ENCODE measurements around the gene CDX2. TPM values are rescaled to one million over a fixed set of nuclear protein-coding genes. Genes with fewer than 3 reads are reported as not detected.

The CDX2 gene
- total RNA-seq (ENCODE audit: low replicate concordance) = not detected in 2 replicates

DNA sequence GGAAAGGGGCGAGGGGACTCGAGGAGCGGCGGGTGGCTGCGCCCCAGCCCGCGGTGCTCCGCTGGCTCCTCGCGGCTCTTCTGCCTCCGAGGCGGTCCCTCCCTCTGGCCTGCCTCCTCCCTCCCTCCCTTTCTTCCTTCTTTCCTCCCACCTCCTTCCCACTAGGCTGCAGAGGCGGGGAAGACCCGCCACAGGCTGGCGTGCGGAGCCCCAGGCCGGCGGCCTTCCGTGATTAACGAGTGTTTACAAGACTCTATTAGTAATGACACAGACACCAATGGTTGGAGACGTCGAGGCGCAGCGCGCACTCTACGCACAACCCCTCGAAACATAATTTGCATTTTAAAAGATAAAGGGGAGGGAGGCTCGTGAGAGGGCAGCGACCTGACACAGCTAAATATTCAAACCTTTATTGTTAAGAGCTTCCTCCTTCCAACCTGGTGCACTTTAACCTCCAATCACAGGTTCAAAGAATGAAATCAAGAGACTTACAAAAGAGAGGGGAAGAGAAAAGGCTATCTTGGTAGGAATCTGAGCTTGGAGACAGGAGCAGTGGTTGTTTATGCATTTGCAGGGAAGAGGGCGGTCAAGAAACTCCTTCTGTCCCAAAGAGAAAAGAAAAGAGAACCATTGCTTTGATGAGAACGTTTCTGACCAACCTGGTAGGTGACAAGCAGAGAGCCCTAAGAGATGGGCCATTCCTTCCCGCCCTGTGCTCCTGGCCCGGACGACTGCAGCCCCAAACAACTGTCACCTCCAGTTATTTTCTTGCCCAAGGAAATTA lies at the start of gene CDX2:
Gene CDX2, minus strand, starts transcription at position 234 of the 784 bp plus-strand sequence. CDS start 309 bp downstream, outside the sequence.

DNA sequence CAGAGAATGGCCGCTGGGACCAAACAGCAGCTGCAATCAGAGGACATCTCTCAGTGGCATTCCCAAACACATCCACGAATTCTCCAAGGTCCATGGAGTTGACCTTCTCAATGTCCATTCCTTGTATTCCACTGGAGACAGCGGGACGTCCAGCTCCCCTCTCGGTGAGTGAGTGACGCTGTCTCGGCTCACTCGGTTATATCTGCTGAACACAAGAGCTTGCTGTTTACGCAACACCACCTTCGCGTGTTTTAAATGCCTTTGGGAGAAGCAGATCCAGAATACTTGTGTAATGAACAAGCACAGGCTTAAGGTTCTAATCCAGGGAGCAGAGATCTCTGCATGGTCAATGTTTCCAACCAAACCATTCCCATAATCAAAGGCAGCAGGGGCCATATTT lies 19.4 kb upstream of the CDX2 start, which contains the start of gene URAD:
Gene URAD, minus strand, starts transcription at position 174 of the 400 bp plus-strand sequence. Its CDS starts 56 bp downstream, at position 118.

DNA sequence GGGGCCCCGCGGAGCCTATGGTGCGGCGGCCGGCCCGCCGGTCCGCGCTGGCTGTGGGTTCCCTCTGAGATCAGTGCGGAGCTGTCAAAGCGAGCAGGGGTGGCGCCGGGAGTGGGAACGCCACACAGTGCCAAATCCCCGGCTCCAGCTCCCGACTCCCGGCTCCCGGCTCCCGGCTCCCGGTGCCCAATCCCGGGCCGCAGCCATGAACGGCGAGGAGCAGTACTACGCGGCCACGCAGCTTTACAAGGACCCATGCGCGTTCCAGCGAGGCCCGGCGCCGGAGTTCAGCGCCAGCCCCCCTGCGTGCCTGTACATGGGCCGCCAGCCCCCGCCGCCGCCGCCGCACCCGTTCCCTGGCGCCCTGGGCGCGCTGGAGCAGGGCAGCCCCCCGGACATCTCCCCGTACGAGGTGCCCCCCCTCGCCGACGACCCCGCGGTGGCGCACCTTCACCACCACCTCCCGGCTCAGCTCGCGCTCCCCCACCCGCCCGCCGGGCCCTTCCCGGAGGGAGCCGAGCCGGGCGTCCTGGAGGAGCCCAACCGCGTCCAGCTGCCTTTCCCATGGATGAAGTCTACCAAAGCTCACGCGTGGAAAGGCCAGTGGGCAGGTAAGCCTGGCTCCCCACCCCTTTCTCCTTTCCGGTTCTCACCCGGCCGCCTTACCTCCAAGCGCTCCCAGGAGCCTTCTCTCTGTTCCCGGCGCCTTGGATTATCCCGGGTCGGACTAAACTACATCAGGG lies 49.0 kb downstream of the CDX2 start, which contains the start of gene PDX1:
Gene PDX1, plus strand, starts transcription at position 67 of the 743 bp plus-strand sequence. Its CDS starts 139 bp downstream, at position 206.

Other genes starting within 250 kb of the CDX2 start
- gene GSX1, start 176.8 kb downstream of the CDX2 start, total RNA-seq (ENCODE audit: low replicate concordance) = not detected in 2 replicates
- not detected in 2 replicates for gene PDX1, start 49.3 kb downstream of the CDX2 start, total RNA-seq (ENCODE audit: low replicate concordance)
- not detected in 2 replicates for gene URAD, start 19.4 kb upstream of the CDX2 start, total RNA-seq (ENCODE audit: low replicate concordance)
- gene FLT3, start 131.3 kb upstream of the CDX2 start, total RNA-seq (ENCODE audit: low replicate concordance) = not detected in 2 replicates
- 8.8 and 9.8 TPM in 2 replicates for gene PAN3, start 169.2 kb upstream of the CDX2 start, total RNA-seq (ENCODE audit: low replicate concordance)

Data from smooth muscle cell of the coronary artery (primary cell).